Neuron (in vitro differentiated cells): ENCODE data around the gene ANKRD52.
"Not testable (repeated sequence)": the region's sequence is repeated elsewhere in the genome, so short reads cannot be mapped to it uniquely, and the experiment has no call there.

Experiments used
- H2AFZ ChIP-seq: one replicate; pipeline ENCODE4 v1.6.1; 2013; ENCODE audit warnings: low read depth, mild to moderate bottlenecking, inconsistent platforms, low read length, moderate library complexity
- H3K27me3 ChIP-seq: one replicate; pipeline ENCODE4 v1.6.1; 2013; ENCODE audit warnings: low read length; ENCODE audit not compliant: insufficient read depth
- H3K36me3 ChIP-seq: one replicate; pipeline ENCODE4 v1.6.1; 2013; ENCODE audit warnings: low read length; ENCODE audit not compliant: insufficient read depth
- H3K4me1 ChIP-seq: one replicate; pipeline ENCODE4 v1.6.1; 2013; ENCODE audit warnings: low read length; ENCODE audit not compliant: insufficient read depth
- H3K4me3 ChIP-seq: 2 replicates; pipeline ENCODE4 v1.5.1; 2013; ENCODE audit warnings: mild to moderate bottlenecking, low read length, moderate library complexity
- H3K9me3 ChIP-seq: one replicate; pipeline ENCODE4 v1.6.1; 2013; ENCODE audit warnings: low read length

Gene ANKRD52

GRCh38 chr12:56288705-56289387 lies 30.7 kb upstream of the ANKRD52 start:
- H3K27me3 ChIP-seq: no peaks in the 10 kb centered on the region
- H3K36me3 ChIP-seq: peaks cover 47% of the 10 kb centered on the region
- no peak overlapping the region for H3K4me3 ChIP-seq
- H3K4me1 ChIP-seq: no peaks in the 10 kb centered on the region
- H3K9me3 ChIP-seq: no peaks in the 10 kb centered on the region
- no peak overlapping the region for H2AFZ ChIP-seq

GRCh38 chr12:56286044-56286830 lies 28.1 kb upstream of the ANKRD52 start:
- Histone ChIP-seq H2AFZ (no peak overlapping the region), H3K4me1 (no peaks in the 10 kb centered on the region), H3K27me3 (no peaks in the 10 kb centered on the region), H3K36me3 (peaks cover 59% of the 10 kb centered on the region), H3K9me3 (no peaks in the 10 kb centered on the region), H3K4me3 (no peak overlapping the region)

GRCh38 chr12:56284263-56284662 lies 26.1 kb upstream of the ANKRD52 start:
- H3K9me3 ChIP-seq: not testable (repeated sequence)
- peaks cover 69% of the 10 kb centered on the region for H3K36me3 ChIP-seq

GRCh38 chr12:56282579-56282978 lies 24.4 kb upstream of the ANKRD52 start:
- Histone ChIP-seq H3K4me3 (no peak overlapping the region), H3K27me3 (no peaks in the 10 kb centered on the region), H3K4me1 (no peaks in the 10 kb centered on the region), H3K36me3 (peaks cover 75% of the 10 kb centered on the region), H2AFZ (no peak overlapping the region), H3K9me3 (no peaks in the 10 kb centered on the region)

More at GRCh38 chr12:56284263-56284662, 26.1 kb upstream of the ANKRD52 start:
- not testable (repeated sequence) for H2AFZ ChIP-seq, H3K4me1 ChIP-seq, H3K27me3 ChIP-seq, H3K4me3 ChIP-seq

- Histone ChIP-seq H2AFZ (no peak overlapping the region), H3K36me3 (peaks cover 78% of the 10 kb centered on the region), H3K4me3 (no peak overlapping the region), H3K4me1 (no peaks in the 10 kb centered on the region), H3K9me3 (no peaks in the 10 kb centered on the region), H3K27me3 (no peaks in the 10 kb centered on the region)
Measured at GRCh38 chr12:56282030-56282429, 23.8 kb upstream of the ANKRD52 start.

GRCh38 chr12:56280849-56281248 lies 22.7 kb upstream of the ANKRD52 start:
- H3K9me3 ChIP-seq: no peaks in the 10 kb centered on the region
- H3K27me3 ChIP-seq: no peaks in the 10 kb centered on the region
- H3K4me1 ChIP-seq: no peaks in the 10 kb centered on the region
- H3K36me3 ChIP-seq: peaks cover 77% of the 10 kb centered on the region
- H2AFZ ChIP-seq: no peak overlapping the region
- no peak overlapping the region for H3K4me3 ChIP-seq

GRCh38 chr12:56278905-56279304 lies 20.7 kb upstream of the ANKRD52 start:
- no peaks in the 10 kb centered on the region for H3K9me3 ChIP-seq
- no peak overlapping the region for H3K4me3 ChIP-seq
- H2AFZ ChIP-seq: no peak overlapping the region
- H3K4me1 ChIP-seq: no peaks in the 10 kb centered on the region
- H3K36me3 ChIP-seq: peaks cover 84% of the 10 kb centered on the region
- H3K27me3 ChIP-seq: no peaks in the 10 kb centered on the region

GRCh38 chr12:56274299-56274698 lies 16.1 kb upstream of the ANKRD52 start:
- no peak overlapping the region for H3K4me3 ChIP-seq
- H3K4me1 ChIP-seq: no peaks in the 10 kb centered on the region
- no peaks in the 10 kb centered on the region for H3K27me3 ChIP-seq
- no peaks in the 10 kb centered on the region for H3K9me3 ChIP-seq
- H2AFZ ChIP-seq: no peak overlapping the region
- peaks cover 82% of the 10 kb centered on the region for H3K36me3 ChIP-seq

- peaks cover 71% of the 10 kb centered on the region for H3K36me3 ChIP-seq
- not testable (repeated sequence) for H2AFZ ChIP-seq, H3K4me1 ChIP-seq, H3K27me3 ChIP-seq, H3K9me3 ChIP-seq, H3K4me3 ChIP-seq
Measured at GRCh38 chr12:56272468-56272867, 14.3 kb upstream of the ANKRD52 start.

GRCh38 chr12:56271031-56271430 lies 12.8 kb upstream of the ANKRD52 start:
- Histone ChIP-seq H3K36me3 (peaks cover 64% of the 10 kb centered on the region), H3K4me1 (peaks cover 12% of the 10 kb centered on the region), H3K9me3 (no peaks in the 10 kb centered on the region), H2AFZ (no peak overlapping the region), H3K4me3 (no peak overlapping the region), H3K27me3 (no peaks in the 10 kb centered on the region)

GRCh38 chr12:56267443-56268071 lies 9.4 kb upstream of the ANKRD52 start:
- H3K36me3 ChIP-seq: peaks cover 34% of the 10 kb centered on the region
- H3K27me3 ChIP-seq: no peaks in the 10 kb centered on the region
- peaks cover 12% of the 10 kb centered on the region for H3K4me1 ChIP-seq
- H2AFZ ChIP-seq: peak overlapping the region; percentile 63
- peak overlapping the region; percentile 69 for H3K4me3 ChIP-seq
- no peaks in the 10 kb centered on the region for H3K9me3 ChIP-seq

GRCh38 chr12:56266693-56267442 lies 8.7 kb upstream of the ANKRD52 start, which contains the start of gene COQ10A:
TSS of gene COQ10A (plus strand) at chr12:56266942. CDS start at chr12:56267119, 177 bp downstream.
- Histone ChIP-seq H3K9me3 (no peaks in the 10 kb centered on the region), H3K4me3 (peak within 1 kb of the TSS; percentile 69), H3K27me3 (no peaks in the 10 kb centered on the region), H3K4me1 (peaks cover 12% of the 10 kb centered on the region), H3K36me3 (peaks cover 29% of the 10 kb centered on the region), H2AFZ (peak within 1 kb of the TSS; percentile 63)
